ENCODE data around the gene PLCXD3.

The PLCXD3 gene

GRCh38 chr5:41270423-41271251 is 239.8 kb downstream of the PLCXD3 start:
- Histone ChIP-seq H3K36me3 (no peaks in the 10 kb centered on the region), H3K4me1 (ENCODE audit: control insufficient read depth in 1 of 2, insufficient read depth in 1 of 2, low read depth in 1 of 2, low read length in 1 of 2) (no peaks in the 10 kb centered on the region), H3K4me3 (ENCODE audit: low read depth in 1 of 2, low read length in 1 of 2) (no peak overlapping the region), H3K9me3 (no peaks in the 10 kb centered on the region), H3K27me3 (no peaks in the 10 kb centered on the region), H3K27ac (no peak overlapping the region)
- TF ChIP-seq CTCF (IDR thresholded peaks at IDR 0.05), result no peak

- Histone ChIP-seq H3K4me3 (ENCODE audit: low read depth in 1 of 2, low read length in 1 of 2) (no peak overlapping the region), H3K27me3 (no peaks in the 10 kb centered on the region), H3K4me1 (ENCODE audit: control insufficient read depth in 1 of 2, insufficient read depth in 1 of 2, low read depth in 1 of 2, low read length in 1 of 2) (no peaks in the 10 kb centered on the region), H3K27ac (no peak overlapping the region), H3K36me3 (no peaks in the 10 kb centered on the region), H3K9me3 (no peaks in the 10 kb centered on the region)
- TF ChIP-seq CTCF (IDR thresholded peaks at IDR 0.05), result no peak
Observed at GRCh38 chr5:41268894-41269293, 241.5 kb downstream of the PLCXD3 start.

- H3K9me3 ChIP-seq, result no peaks in the 10 kb centered on the region
- H3K27me3 ChIP-seq, result no peaks in the 10 kb centered on the region
- H3K27ac ChIP-seq, result no peak overlapping the region
- H3K36me3 ChIP-seq, result no peaks in the 10 kb centered on the region
- no peak overlapping the region for H3K4me3 ChIP-seq (ENCODE audit: low read depth in 1 of 2, low read length in 1 of 2)
- TF ChIP-seq CTCF (IDR thresholded peaks at IDR 0.05), result no peak
- no peaks in the 10 kb centered on the region for H3K4me1 ChIP-seq (ENCODE audit: control insufficient read depth in 1 of 2, insufficient read depth in 1 of 2, low read depth in 1 of 2, low read length in 1 of 2)
Observed at GRCh38 chr5:41266377-41266776, 244.0 kb downstream of the PLCXD3 start.

- no peak for TF ChIP-seq CTCF (IDR thresholded peaks at IDR 0.05)
- Histone ChIP-seq H3K36me3 (no peaks in the 10 kb centered on the region), H3K27ac (no peak overlapping the region), H3K27me3 (no peaks in the 10 kb centered on the region), H3K4me1 (ENCODE audit: control insufficient read depth in 1 of 2, insufficient read depth in 1 of 2, low read depth in 1 of 2, low read length in 1 of 2) (no peaks in the 10 kb centered on the region), H3K9me3 (no peaks in the 10 kb centered on the region), H3K4me3 (ENCODE audit: low read depth in 1 of 2, low read length in 1 of 2) (no peak overlapping the region)
Observed at GRCh38 chr5:41264019-41264418, 246.4 kb downstream of the PLCXD3 start.

- no peaks in the 10 kb centered on the region for H3K9me3 ChIP-seq
- H3K27ac ChIP-seq, result no peak overlapping the region
- H3K27me3 ChIP-seq, result no peaks in the 10 kb centered on the region
- no peak for TF ChIP-seq CTCF (IDR thresholded peaks at IDR 0.05)
- no peaks in the 10 kb centered on the region for H3K36me3 ChIP-seq
- H3K4me1 ChIP-seq (ENCODE audit: control insufficient read depth in 1 of 2, insufficient read depth in 1 of 2, low read depth in 1 of 2, low read length in 1 of 2), result no peaks in the 10 kb centered on the region
- H3K4me3 ChIP-seq (ENCODE audit: low read depth in 1 of 2, low read length in 1 of 2), result no peak overlapping the region
Observed at GRCh38 chr5:41263335-41263734, 247.1 kb downstream of the PLCXD3 start.
